Rectal smooth muscle tissue (tissue), 1 donor: ENCODE measurements around the gene TEX2.

Experiments
- H3K27ac ChIP-seq: one replicate; pipeline ENCODE4 v1.7.0; 2013; ENCODE audit warnings: low read depth, low read length, inconsistent platforms
- H3K27me3 ChIP-seq: one replicate; pipeline ENCODE4 v1.7.0; 2013; ENCODE audit warnings: low read length; ENCODE audit not compliant: control insufficient read depth, insufficient read depth
- H3K36me3 ChIP-seq: one replicate; pipeline ENCODE4 v1.7.0; 2013; ENCODE audit warnings: low read length; ENCODE audit not compliant: control insufficient read depth, insufficient read depth
- H3K4me1 ChIP-seq: one replicate; pipeline ENCODE4 v1.7.0; 2013; ENCODE audit warnings: low read length; ENCODE audit not compliant: control insufficient read depth, insufficient read depth
- H3K4me3 ChIP-seq: one replicate; pipeline ENCODE4 v1.7.0; 2013; ENCODE audit warnings: low read length
- H3K9ac ChIP-seq: one replicate; pipeline ENCODE4 v1.7.0; 2013; ENCODE audit warnings: low read length

Gene TEX2

GRCh38 chr17:64261417-64262145 lies 1.5 kb downstream of the TEX2 start:
- peak overlapping the region; percentile 33 for H3K9ac ChIP-seq
- H3K4me3 ChIP-seq = peak overlapping the region; percentile 88
- no peaks in the 10 kb centered on the region for H3K27me3 ChIP-seq
- H3K27ac ChIP-seq = peak overlapping the region; percentile 66
- H3K4me1 ChIP-seq = peaks cover 8% of the 10 kb centered on the region
- no peaks in the 10 kb centered on the region for H3K36me3 ChIP-seq

GRCh38 chr17:64260886-64261285 lies 2.2 kb downstream of the TEX2 start:
- Histone ChIP-seq H3K4me1 (peaks cover 8% of the 10 kb centered on the region), H3K9ac (no peak overlapping the region), H3K27ac (no peak overlapping the region), H3K27me3 (no peaks in the 10 kb centered on the region), H3K36me3 (no peaks in the 10 kb centered on the region), H3K4me3 (no peak overlapping the region)

GRCh38 chr17:64259922-64260321 lies 3.1 kb downstream of the TEX2 start:
- Histone ChIP-seq H3K27ac (no peak overlapping the region), H3K4me1 (peaks cover 8% of the 10 kb centered on the region), H3K36me3 (no peaks in the 10 kb centered on the region), H3K4me3 (no peak overlapping the region), H3K27me3 (no peaks in the 10 kb centered on the region), H3K9ac (no peak overlapping the region)

GRCh38 chr17:64259426-64259825 lies 3.6 kb downstream of the TEX2 start:
- Histone ChIP-seq H3K27me3 (no peaks in the 10 kb centered on the region), H3K4me1 (peaks cover 8% of the 10 kb centered on the region)

GRCh38 chr17:64256913-64257807 lies 5.9 kb downstream of the TEX2 start:
- Histone ChIP-seq H3K4me1 (peaks cover 8% of the 10 kb centered on the region), H3K27ac (no peak overlapping the region)

More at GRCh38 chr17:64259426-64259825, 3.6 kb downstream of the TEX2 start:
- no peak overlapping the region for H3K9ac ChIP-seq
- H3K36me3 ChIP-seq = no peaks in the 10 kb centered on the region
- no peak overlapping the region for H3K4me3 ChIP-seq
- H3K27ac ChIP-seq = no peak overlapping the region

GRCh38 chr17:64255764-64256163 lies 7.3 kb downstream of the TEX2 start:
- Histone ChIP-seq H3K9ac (no peak overlapping the region), H3K4me3 (no peak overlapping the region), H3K36me3 (no peaks in the 10 kb centered on the region), H3K27me3 (no peaks in the 10 kb centered on the region), H3K27ac (no peak overlapping the region), H3K4me1 (no peaks in the 10 kb centered on the region)

More at GRCh38 chr17:64256913-64257807, 5.9 kb downstream of the TEX2 start:
- Histone ChIP-seq H3K9ac (no peak overlapping the region), H3K27me3 (no peaks in the 10 kb centered on the region), H3K4me3 (no peak overlapping the region), H3K36me3 (no peaks in the 10 kb centered on the region)

- Histone ChIP-seq H3K4me1 (no peaks in the 10 kb centered on the region), H3K9ac (no peak overlapping the region), H3K4me3 (no peak overlapping the region), H3K27ac (no peak overlapping the region), H3K36me3 (no peaks in the 10 kb centered on the region), H3K27me3 (no peaks in the 10 kb centered on the region)
Observed at GRCh38 chr17:64254755-64255154, 8.3 kb downstream of the TEX2 start.

GRCh38 chr17:64253470-64253869 lies 9.6 kb downstream of the TEX2 start:
- Histone ChIP-seq H3K36me3 (no peaks in the 10 kb centered on the region), H3K9ac (no peak overlapping the region), H3K4me1 (no peaks in the 10 kb centered on the region), H3K27ac (no peak overlapping the region), H3K4me3 (no peak overlapping the region), H3K27me3 (no peaks in the 10 kb centered on the region)

GRCh38 chr17:64252831-64253230 lies 10.2 kb downstream of the TEX2 start:
- Histone ChIP-seq H3K36me3 (no peaks in the 10 kb centered on the region), H3K27ac (no peak overlapping the region), H3K4me3 (no peak overlapping the region), H3K4me1 (no peaks in the 10 kb centered on the region), H3K9ac (no peak overlapping the region), H3K27me3 (no peaks in the 10 kb centered on the region)

GRCh38 chr17:64250233-64250835 lies 12.7 kb downstream of the TEX2 start:
- H3K4me1 ChIP-seq = no peaks in the 10 kb centered on the region
- H3K36me3 ChIP-seq = no peaks in the 10 kb centered on the region
- H3K27ac ChIP-seq = no peak overlapping the region
- H3K9ac ChIP-seq = no peak overlapping the region
- no peaks in the 10 kb centered on the region for H3K27me3 ChIP-seq
- no peak overlapping the region for H3K4me3 ChIP-seq

- Histone ChIP-seq H3K27ac (no peak overlapping the region), H3K9ac (no peak overlapping the region), H3K36me3 (no peaks in the 10 kb centered on the region), H3K4me1 (no peaks in the 10 kb centered on the region), H3K27me3 (no peaks in the 10 kb centered on the region), H3K4me3 (no peak overlapping the region)
Observed at GRCh38 chr17:64247836-64248235, 15.2 kb downstream of the TEX2 start.
